Mucosa of gallbladder (tissue), 1 donor: Measurements from ENCODE around the gene ADCY1. TPM values are rescaled to one million over a fixed set of nuclear protein-coding genes. Genes with fewer than 3 reads are reported as not detected.

Source experiments
- DNase-seq: peaks from one replicate; pipeline ENCODE4 v3.0.0-alpha.2; 2020; ENCODE audit warnings: low spot score
- total RNA-seq: library from RNA; stranded (reverse); gene quantifications from one replicate; pipeline ENCODE4 v1.2.1, GENCODE V29; 2021
- donor health status: DM: no; HTN: no; CAD: no.

Gene ADCY1
- total RNA-seq, 1 donor from 2014 or later: 1.5 TPM

DNA sequence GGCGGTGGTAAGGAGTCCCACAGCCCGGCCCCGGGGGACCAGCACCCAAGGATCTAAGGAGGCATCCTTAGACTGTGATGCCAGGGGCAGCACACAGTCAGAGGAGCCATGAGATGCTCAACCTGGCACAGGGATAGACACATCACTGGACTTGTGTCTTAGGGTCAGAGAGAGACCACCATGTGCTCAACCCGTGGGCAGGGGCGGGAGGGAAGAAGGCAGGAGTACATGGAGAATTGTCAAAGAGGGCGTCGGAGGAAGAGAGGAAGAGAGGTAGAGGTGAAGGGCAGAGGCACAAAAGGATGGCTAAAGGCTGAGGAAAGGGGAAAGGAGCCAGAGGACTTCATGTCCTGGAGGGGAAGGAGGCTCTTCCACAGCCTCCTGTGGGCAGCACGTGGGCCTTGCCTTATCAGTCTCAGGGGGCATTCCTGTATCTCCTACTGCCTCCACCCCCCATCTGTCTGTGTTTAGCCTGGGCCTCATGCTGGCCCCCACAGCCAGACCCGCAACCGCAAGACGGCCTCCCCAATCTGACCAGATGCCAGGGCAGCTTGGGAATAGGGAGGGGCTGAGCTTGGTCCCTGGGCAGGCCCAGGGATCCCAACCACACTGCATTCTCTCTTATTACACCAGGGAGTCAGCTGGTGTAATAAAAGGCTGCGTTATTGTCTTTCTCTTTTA, 2.2 kb downstream of the ADCY1 start:
- DNase-seq: no peak

DNA sequence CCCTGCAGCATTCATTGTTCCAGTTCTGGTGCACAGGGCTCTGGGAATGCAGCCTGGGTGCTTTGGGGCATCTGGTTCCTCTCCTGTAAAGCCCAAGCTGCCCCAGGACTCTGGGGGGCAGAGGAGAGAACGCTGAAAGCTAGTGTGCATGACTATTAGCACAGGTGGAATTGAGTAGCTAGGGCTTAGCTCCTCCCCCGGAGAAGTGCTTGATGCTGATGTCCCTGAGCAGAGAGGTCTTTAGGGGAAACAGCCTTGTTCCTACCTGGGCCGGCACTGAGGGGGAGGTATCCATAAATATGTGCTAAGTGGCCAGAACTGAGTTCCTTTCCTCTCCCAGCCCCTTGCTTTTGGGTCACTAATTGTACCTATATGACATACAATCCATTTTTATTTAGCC, 3.9 kb downstream of the ADCY1 start:
- no peak for DNase-seq

DNA sequence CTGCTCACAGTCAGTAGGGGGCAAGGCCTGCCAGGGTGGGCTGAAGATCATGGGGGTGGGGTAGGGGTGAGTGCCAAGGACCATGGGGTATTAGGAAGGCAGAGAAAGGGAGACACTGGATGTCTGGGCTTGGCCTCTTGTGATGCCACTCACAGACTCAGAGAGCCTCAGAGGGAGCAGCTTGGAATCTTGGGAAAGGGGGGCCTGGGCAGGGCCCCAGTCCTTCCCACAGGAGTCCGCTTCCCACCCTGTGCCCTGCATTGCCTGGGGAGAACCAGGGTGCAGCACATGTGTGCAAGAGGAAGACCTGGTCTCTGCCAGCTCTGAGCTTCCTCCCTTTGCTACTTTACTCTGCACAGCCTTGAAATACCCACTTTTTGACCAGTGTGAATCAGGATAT, 4.3 kb downstream of the ADCY1 start:
- no peak for DNase-seq

DNA sequence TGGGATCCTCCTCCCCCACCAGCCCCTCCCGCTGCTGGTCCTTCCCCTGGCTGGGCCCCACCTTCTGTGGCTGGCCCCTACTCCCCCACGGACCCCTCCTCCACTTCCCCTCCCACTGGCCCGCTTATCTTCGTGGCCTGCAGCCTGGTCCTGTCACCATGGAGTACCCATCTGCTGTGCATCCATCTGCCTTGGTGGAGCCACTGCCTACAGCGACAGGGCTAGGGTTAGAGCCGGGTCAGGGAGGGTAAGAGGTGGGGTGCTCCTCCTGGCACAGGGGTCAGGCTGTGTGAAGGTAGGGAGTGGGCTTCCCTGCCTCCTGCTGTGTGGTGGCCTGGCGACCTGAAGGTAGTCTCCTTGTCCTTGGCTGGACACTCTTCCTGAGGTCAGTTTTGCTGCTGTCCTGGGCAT, 5.2 kb downstream of the ADCY1 start:
- no peak for DNase-seq

DNA sequence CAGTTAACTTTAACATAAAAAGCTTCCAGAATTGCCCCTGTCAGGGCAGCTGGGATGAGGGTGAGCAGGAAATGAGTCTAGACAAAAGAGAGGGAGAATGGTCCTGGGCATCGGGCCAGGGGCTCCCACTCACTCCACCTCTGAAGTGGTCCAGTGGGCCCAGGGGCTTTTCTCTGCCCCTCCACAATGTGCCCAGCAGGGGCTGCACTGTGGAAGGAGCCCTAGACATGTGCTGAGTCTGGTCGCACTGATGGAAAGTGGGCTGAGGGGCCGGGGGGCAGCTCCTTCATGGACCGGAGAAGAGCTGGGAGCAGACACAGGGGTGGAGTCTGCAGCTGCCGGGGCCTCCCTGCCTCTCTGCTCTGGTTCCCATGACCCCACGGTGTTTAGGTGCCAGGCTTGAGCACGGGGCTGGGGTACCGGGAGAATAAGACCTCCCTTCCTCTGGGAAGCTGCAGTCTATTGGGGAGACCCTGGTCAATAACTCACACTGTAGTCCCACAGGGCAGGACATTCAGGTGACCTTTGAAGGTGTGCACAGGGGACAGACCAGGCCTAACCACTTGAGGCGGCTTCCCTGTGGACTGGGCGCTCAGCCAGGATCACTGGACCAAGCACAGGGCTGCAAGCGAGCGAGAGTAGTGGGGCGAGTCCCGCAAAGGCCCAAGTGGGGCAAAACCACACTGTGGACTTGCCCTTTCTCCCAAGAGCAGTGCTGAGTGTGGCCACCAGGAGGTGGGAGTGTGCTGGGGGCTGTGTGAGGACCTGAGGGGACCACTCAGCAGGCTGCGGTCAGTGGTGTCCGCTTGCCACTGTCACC, 6.1 kb downstream of the ADCY1 start:
- DNase-seq: no peak

GRCh38 chr7:45581271-45581780, 7.2 kb downstream of the ADCY1 start:
- DNase-seq: no peak

DNA sequence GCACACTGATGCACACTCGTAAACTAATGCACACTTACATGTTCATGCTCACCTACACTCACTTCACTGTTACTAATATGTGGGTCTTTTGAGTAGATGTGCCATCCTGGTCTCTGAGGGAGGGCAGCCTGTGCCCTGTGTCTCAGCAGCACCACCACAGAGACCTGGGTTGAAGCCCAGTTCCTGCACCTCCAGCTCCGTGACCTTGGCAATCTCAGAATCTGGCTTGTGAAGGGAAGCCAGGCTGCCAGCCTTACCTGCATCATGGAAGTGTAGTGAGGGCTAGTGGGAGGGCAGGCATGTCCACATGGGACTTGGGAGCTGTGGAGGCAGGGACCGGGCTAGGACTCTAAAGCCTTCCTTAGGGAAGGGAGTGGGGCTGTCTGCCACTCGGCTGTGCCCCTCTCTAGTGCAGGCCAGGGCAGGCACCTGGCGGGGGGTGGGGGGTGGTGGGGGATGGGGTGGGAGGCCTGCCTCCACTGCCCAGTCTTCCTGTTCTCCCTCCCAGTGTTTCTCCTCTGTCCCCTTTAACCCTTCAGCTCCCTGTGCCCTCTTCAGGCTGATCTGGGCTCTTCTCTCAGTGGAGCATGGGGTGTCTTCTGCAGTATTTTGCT, 8.1 kb downstream of the ADCY1 start:
- no peak for DNase-seq

- DNase-seq: no peak
Observed at GRCh38 chr7:45582868-45583277, 8.7 kb downstream of the ADCY1 start.

DNA sequence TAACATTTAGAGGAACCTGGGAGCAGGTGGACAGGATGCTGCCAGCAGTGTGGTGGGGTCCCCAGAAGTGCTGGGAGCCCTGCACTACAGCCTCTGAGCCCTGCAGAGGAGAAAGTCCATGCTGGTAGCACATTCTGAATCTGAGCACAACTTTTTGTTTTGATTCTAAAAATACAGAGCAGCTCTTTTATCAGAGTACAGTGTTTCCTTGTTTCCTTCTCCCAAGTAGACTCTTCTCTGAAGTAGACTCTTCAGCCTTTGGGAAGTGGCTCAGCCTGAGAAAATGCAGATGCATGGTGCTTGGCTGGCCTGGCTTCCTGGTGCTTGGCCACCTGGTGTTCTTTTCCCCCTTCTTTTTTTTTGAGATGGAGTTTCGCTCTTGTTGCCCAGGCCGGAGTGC, 9.1 kb downstream of the ADCY1 start:
- no peak for DNase-seq

- DNase-seq: no peak
Observed at GRCh38 chr7:45584261-45585210, 10.4 kb downstream of the ADCY1 start.

DNA sequence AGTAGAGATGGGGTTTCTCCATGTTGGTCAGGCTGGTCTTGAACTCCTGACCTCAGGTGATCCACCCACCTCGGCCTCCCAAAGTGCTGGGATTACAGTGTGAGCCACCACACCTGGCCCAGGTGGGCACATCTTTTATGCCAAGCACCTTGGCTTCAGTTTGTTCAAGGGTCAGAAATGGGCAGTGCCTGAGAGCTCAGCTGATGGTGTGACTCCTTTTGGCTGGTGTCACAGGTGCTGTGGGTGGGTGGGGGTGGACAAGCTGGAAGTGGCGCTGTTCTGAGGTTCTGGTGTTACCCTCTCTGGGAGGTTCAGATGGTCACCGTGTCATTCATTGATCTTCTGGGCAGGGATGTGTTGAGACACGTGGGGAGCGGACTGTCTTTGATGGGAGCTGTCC, 11.5 kb downstream of the ADCY1 start:
- no peak for DNase-seq

DNA sequence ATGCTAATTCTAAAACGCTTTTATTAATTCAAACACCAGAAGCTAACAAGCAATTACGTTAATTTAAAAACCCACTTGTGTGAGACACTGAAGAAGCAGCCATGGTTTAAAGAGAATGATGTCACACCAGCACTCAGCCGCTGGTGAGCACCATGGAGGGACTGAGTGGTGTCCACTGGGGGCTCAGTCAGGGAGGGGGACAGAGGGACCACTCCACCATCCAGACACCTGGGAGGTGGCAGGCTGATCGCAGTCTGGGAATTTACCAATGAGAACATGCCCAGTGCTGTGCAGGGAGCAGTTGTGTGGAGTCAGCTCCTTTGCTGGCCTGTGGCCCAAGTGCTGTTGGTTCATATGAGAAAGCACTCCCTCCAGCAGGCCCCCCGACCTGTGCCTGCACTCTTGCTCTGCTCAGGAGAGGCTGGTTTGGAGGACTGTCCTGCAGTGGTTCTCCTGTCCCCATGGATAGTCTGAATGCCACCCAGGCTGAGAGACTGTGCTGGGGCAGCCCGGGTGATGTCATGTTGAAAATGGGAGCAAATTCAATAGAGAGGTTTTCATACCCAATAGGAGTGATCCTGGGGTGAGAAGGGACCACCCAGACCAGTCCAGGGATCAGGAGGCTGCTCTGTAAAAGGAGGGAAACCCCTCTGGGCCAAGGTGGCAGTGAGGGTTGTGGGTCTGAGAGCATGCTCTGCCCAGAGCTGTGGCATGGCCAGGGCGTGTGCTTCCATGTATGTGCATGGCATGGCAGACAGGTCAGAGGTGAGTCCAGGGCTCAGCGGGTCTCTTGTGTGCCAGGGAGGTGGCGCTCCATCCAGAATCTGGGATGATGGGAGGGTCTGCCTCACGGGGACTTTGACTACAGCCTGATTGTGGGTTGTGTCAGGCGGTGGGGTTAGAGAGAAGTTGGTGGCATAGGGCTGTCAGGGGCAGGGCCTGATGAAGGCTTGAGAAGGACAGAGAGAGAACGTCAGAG, 12.7 kb downstream of the ADCY1 start:
- no peak for DNase-seq

- no peak for DNase-seq
Observed at GRCh38 chr7:45588466-45588865, 14.3 kb downstream of the ADCY1 start.

DNA sequence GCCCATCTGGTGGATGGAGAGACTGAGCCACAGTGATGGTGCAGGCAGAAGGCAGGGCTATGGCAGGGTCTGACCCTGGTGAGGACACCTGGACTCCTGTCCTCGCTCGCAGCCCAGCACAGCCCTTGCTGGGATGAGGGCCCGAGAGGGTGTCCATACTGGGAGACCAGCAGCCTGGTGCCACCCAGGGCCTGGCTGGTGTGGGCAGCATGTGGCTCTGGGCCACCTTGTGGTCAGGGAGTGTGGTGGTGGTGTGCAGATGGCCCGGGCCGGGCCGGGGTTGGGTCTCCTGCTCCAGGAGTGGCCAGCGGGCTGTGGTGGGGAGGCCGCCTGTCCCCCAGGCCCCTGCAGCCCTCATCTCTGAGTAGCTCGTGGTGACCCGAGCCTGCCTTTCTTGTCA, 14.9 kb downstream of the ADCY1 start:
- DNase-seq: no peak

GRCh38 chr7:45589915-45590678, 15.9 kb downstream of the ADCY1 start:
- DNase-seq: no peak

- DNase-seq: no peak
Observed at GRCh38 chr7:45590679-45591057, 16.5 kb downstream of the ADCY1 start.

DNA sequence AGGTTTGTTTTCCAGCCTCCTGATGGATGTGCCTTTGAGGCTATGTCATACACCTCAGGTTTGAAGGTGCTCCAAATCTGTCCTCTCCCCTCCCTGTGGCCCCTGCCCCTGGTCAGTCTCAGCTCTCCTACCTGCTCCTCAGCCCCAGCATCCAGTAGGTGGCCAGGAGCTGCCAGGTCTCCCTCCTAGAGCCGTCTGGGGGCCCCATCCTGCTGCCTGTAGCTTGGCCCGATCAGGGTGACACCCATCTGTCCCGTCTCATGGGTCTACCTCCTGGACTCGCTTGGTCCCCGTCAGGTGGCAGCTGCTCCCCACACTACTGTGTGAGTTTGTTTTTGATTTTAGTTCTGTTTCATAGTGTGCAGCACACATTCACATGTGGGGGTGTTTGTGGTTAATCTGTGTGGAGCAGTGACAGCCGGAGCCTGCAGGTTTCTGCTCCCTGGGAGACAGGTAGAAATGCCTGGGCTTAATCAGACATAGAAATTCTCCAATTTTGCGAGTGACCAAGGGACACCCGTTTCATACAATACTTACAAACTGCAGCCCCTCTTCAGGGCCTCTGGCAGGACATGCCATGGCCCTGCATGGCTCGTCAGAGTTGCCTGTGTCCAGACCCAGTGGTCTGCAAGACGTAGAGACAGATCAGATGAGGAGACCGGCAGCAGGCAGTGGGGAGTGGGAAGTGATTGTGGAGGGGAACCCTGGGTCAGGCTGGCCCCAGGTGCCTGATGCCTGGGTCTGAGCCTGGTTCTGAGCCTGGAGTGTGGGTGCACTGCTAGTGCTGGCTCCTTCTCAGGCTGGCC, 17.1 kb downstream of the ADCY1 start:
- no peak for DNase-seq

- no peak for DNase-seq
Observed at GRCh38 chr7:45592230-45592991, 18.2 kb downstream of the ADCY1 start.
